Parathyroid adenoma (tissue), 2 donors: ENCODE data around the gene C14orf132.

Experiments used
- H2AFZ ChIP-seq: fragments of 300-600 bp; sonication (generic); one replicate; pipeline ENCODE4 v1.7.0; 2017; ENCODE audit warnings: antibody characterized with exemption, mild to moderate bottlenecking
- H3K27ac ChIP-seq: fragments of 300-600 bp; sonication (generic); one replicate; pipeline ENCODE4 v1.7.0; 2017
- H3K27me3 ChIP-seq: fragments of 300-600 bp; sonication (generic); one replicate; pipeline ENCODE4 v1.7.0; 2017; ENCODE audit warnings: low read length; ENCODE audit not compliant: control insufficient read depth, insufficient read depth
- H3K36me3 ChIP-seq: fragments of 300-600 bp; sonication (generic); one replicate; pipeline ENCODE4 v1.7.0; 2017; ENCODE audit warnings: low read length; ENCODE audit not compliant: control insufficient read depth, insufficient read depth
- H3K4me1 ChIP-seq: fragments of 300-600 bp; sonication (generic); one replicate; pipeline ENCODE4 v1.7.0; 2017; ENCODE audit warnings: control low read depth
- H3K4me2 ChIP-seq: fragments of 300-600 bp; sonication (generic); one replicate; pipeline ENCODE4 v1.7.0; 2017; ENCODE audit warnings: low read length
- H3K4me3 ChIP-seq: fragments of 300-600 bp; sonication (generic); one replicate; pipeline ENCODE4 v1.7.0; 2017; ENCODE audit warnings: low read depth, low read length
- H3K79me2 ChIP-seq: fragments of 300-600 bp; sonication (generic); one replicate; pipeline ENCODE4 v1.7.0; 2017; ENCODE audit warnings: control low read depth
- H3K9ac ChIP-seq: fragments of 300-600 bp; sonication (generic); one replicate; pipeline ENCODE4 v1.7.0; 2017; ENCODE audit warnings: mild to moderate bottlenecking
- H3K9me3 ChIP-seq: fragments of 300-600 bp; sonication (generic); one replicate; pipeline ENCODE4 v1.7.0; 2017; ENCODE audit warnings: low read length; ENCODE audit not compliant: control insufficient read depth
- CTCF ChIP-seq: fragments of 300-600 bp; sonication (generic); IDR thresholded peaks from one replicate; pipeline ENCODE4 v1.7.0; 2017; ENCODE audit warnings: antibody characterized with exemption, mild to moderate bottlenecking
- donor health status: primary hyperparathyroidism.

Gene C14orf132

GRCh38 chr14:96126339-96126782 lies 87.2 kb downstream of the C14orf132 start:
- TF ChIP-seq CTCF: no peak
- no peaks in the 10 kb centered on the region for H3K4me1 ChIP-seq
- no peaks in the 10 kb centered on the region for H3K9me3 ChIP-seq
- no peak overlapping the region for H3K4me3 ChIP-seq
- no peaks in the 10 kb centered on the region for H3K79me2 ChIP-seq
- peak overlapping the region; percentile 43 for H3K27ac ChIP-seq
- no peaks in the 10 kb centered on the region for H3K36me3 ChIP-seq
- no peak overlapping the region for H3K9ac ChIP-seq
- no peak overlapping the region for H3K4me2 ChIP-seq
- H2AFZ ChIP-seq: no peak overlapping the region
- H3K27me3 ChIP-seq: no peaks in the 10 kb centered on the region

GRCh38 chr14:96126783-96127271 lies 87.7 kb downstream of the C14orf132 start:
- no peaks in the 10 kb centered on the region for H3K9me3 ChIP-seq
- no peak overlapping the region for H3K4me2 ChIP-seq
- no peaks in the 10 kb centered on the region for H3K4me1 ChIP-seq
- H3K4me3 ChIP-seq: no peak overlapping the region
- no peaks in the 10 kb centered on the region for H3K27me3 ChIP-seq
- H3K27ac ChIP-seq: peak overlapping the region; percentile 43
- no peaks in the 10 kb centered on the region for H3K36me3 ChIP-seq
- no peak overlapping the region for H2AFZ ChIP-seq
- no peak for TF ChIP-seq CTCF
- H3K79me2 ChIP-seq: no peaks in the 10 kb centered on the region
- no peak overlapping the region for H3K9ac ChIP-seq

- no peaks in the 10 kb centered on the region for H3K79me2 ChIP-seq
- H2AFZ ChIP-seq: no peak overlapping the region
- H3K36me3 ChIP-seq: no peaks in the 10 kb centered on the region
- no peak overlapping the region for H3K9ac ChIP-seq
- no peak overlapping the region for H3K4me3 ChIP-seq
- H3K4me1 ChIP-seq: no peaks in the 10 kb centered on the region
- H3K27me3 ChIP-seq: no peaks in the 10 kb centered on the region
- no peak overlapping the region for H3K27ac ChIP-seq
- TF ChIP-seq CTCF: no peak
- no peaks in the 10 kb centered on the region for H3K9me3 ChIP-seq
- H3K4me2 ChIP-seq: no peak overlapping the region
Measured at GRCh38 chr14:96129128-96129736, 90.1 kb downstream of the C14orf132 start.

GRCh38 chr14:96130391-96130790 lies 91.2 kb downstream of the C14orf132 start:
- no peaks in the 10 kb centered on the region for H3K36me3 ChIP-seq
- H3K27ac ChIP-seq: no peak overlapping the region

More at GRCh38 chr14:96130391-96130790, 91.2 kb downstream of the C14orf132 start:
- H3K79me2 ChIP-seq: no peaks in the 10 kb centered on the region
- H3K4me2 ChIP-seq: no peak overlapping the region
- H3K27me3 ChIP-seq: no peaks in the 10 kb centered on the region
- no peaks in the 10 kb centered on the region for H3K9me3 ChIP-seq
- no peak overlapping the region for H3K4me3 ChIP-seq
- no peak overlapping the region for H2AFZ ChIP-seq
- no peak for TF ChIP-seq CTCF
- no peak overlapping the region for H3K9ac ChIP-seq
- no peaks in the 10 kb centered on the region for H3K4me1 ChIP-seq
